HepG2 (cell line): Measurements from ENCODE around the gene PML. TPM values are rescaled to one million over a fixed set of nuclear protein-coding genes. Genes with fewer than 3 reads are reported as not detected.

Source experiments
- ATAC-seq: fragments of 200-7000 bp; cut with Tn5 transposase; 3 replicates; pipeline ENCODE4 v1.9.1; 2020; ENCODE audit warnings: mild to moderate bottlenecking, moderate library complexity
- BruUV-seq: library from RNA; stranded (reverse); fragments of 400-500 nt; replicated peaks from 2 replicates; lab custom pipeline; 2021; lab: Mats Ljungman, UMichigan
- CTCF ChIA-PET: fragments of 300-600 bp; formaldehyde crosslinking; extraction: SDS; loops from one replicate; lab custom pipeline; 2021; ENCODE audit warnings: low total read pairs, inconsistent platforms, low intra/inter-chr PET ratio; lab: Yijun Ruan, JAX
- POLR2A ChIA-PET: fragments of 350-600 bp; sonication (Branson Sonifier 250); formaldehyde crosslinking; loops from one replicate; lab custom pipeline; 2020; ENCODE audit warnings: antibody characterized with exemption, inconsistent platforms; lab: Yijun Ruan, JAX
- DNase-seq: peaks from one replicate; pipeline ENCODE4 v3.0.0-alpha.2; 2015; ENCODE audit warnings: low spot score
- FAIRE-seq: peaks from 3 replicates; lab custom pipeline; 2011; peaks lifted over from hg19 to GRCh38; lab: Jason Lieb, UNC
- H2AFZ ChIP-seq: one replicate; pipeline ENCODE4 v1.6.1; 2011; ENCODE audit warnings: low read length, inconsistent platforms
- H3K27ac ChIP-seq: fragments of 300-600 bp; 3 replicates; pipeline ENCODE4 v1.8.0; 2011; ENCODE audit warnings: mixed run types, mild to moderate bottlenecking, mixed read lengths, low read length, inconsistent platforms; ENCODE audit not compliant: insufficient read depth; ENCODE audit errors: extremely low read length
- H3K27me3 ChIP-seq, 2 experiments: fragments of 200-600 bp in 1 of 2; 2 replicates in 1 of 2; 3 replicates in 1 of 2; pipeline versions ENCODE4 v1.6.0 to v1.8.0; 2011; ENCODE audit warnings: low read length in 2 of 2, mild to moderate bottlenecking in 2 of 2, moderate library complexity in 2 of 2, inconsistent platforms in 1 of 2; ENCODE audit not compliant: insufficient read depth in 2 of 2, control insufficient read depth in 1 of 2
- H3K36me3 ChIP-seq, 2 experiments: fragments of 200-600 bp in 1 of 2; replicated peaks in 1 of 2; 2 replicates in 1 of 2; 3 replicates in 1 of 2; pipeline versions ENCODE4 v1.5.1 to v1.8.0; 2011; ENCODE audit warnings: low read length in 2 of 2, inconsistent platforms in 1 of 2; ENCODE audit not compliant: insufficient read depth in 2 of 2, control insufficient read depth in 1 of 2
- H3K4me1 ChIP-seq: 2 replicates; pipeline ENCODE4 v1.5.1; 2012; ENCODE audit warnings: low read length, inconsistent platforms; ENCODE audit not compliant: insufficient read depth
- H3K4me2 ChIP-seq: 2 replicates; pipeline ENCODE4 v1.6.0; 2011; ENCODE audit warnings: low read depth, low read length, inconsistent platforms
- H3K4me3 ChIP-seq, 3 experiments: fragments of 200-600 bp in 1 of 3; sonication (generic), shearing (Covaris generic) in 1 of 3; replicated peaks in 1 of 3; 2 replicates each; pipeline ENCODE4 v1.5.1; 2011 to 2016; ENCODE audit warnings: low read length in 3 of 3, inconsistent platforms in 2 of 3, low read depth in 2 of 3, mild to moderate bottlenecking in 2 of 3, control low read depth in 1 of 3, mixed read lengths in 1 of 3; ENCODE audit not compliant: insufficient read depth in 1 of 3
- H3K79me2 ChIP-seq: one replicate; pipeline ENCODE4 v1.6.1; 2011; ENCODE audit warnings: low read length, inconsistent platforms; ENCODE audit not compliant: insufficient read depth
- H3K9ac ChIP-seq: 2 replicates; pipeline ENCODE4 v1.6.0; 2011; ENCODE audit warnings: mild to moderate bottlenecking, low read depth, low read length, inconsistent platforms; ENCODE audit not compliant: insufficient read depth
- H3K9me3 ChIP-seq: 2 replicates; pipeline ENCODE4 v1.5.1; 2012; ENCODE audit warnings: mild to moderate bottlenecking, low read length
- H4K20me1 ChIP-seq: 2 replicates; pipeline ENCODE4 v1.6.0; 2011; ENCODE audit warnings: inconsistent platforms, mild to moderate bottlenecking, low read length, moderate library complexity; ENCODE audit not compliant: insufficient read depth
- ARHGAP35 ChIP-seq: sonication (generic); formaldehyde crosslinking; IDR thresholded peaks from 2 replicates; pipeline ENCODE4 v1.9.0; 2022; ENCODE audit warnings: mild to moderate bottlenecking, inconsistent platforms, moderate library complexity, missing genetic modification reagents, borderline replicate concordance
- E2F2 ChIP-seq: sonication (generic); formaldehyde crosslinking; IDR thresholded peaks from 2 replicates; pipeline ENCODE4 v1.4.0; 2020; ENCODE audit warnings: missing genetic modification reagents, borderline replicate concordance
- GPN1 ChIP-seq: sonication (generic); formaldehyde crosslinking; IDR thresholded peaks from 2 replicates; pipeline ENCODE4 v1.5.1; 2020; ENCODE audit warnings: missing genetic modification reagents, borderline replicate concordance
- HDAC2 ChIP-seq: sonication (generic); formaldehyde crosslinking; IDR thresholded peaks from 2 replicates; pipeline ENCODE4 v1.4.0; 2020; ENCODE audit warnings: missing genetic modification reagents
- MAF1 ChIP-seq: sonication (generic); formaldehyde crosslinking; IDR thresholded peaks from 2 replicates; pipeline ENCODE4 v1.5.0; 2020; ENCODE audit warnings: missing genetic modification reagents, borderline replicate concordance
- NBN ChIP-seq: fragments of 450-650 bp; conservative IDR thresholded peaks from 2 replicates; pipeline ENCODE4 v1.6.1; 2017
- POLR2A ChIP-seq, 2 experiments: IDR thresholded peaks; 2 replicates each; pipeline ENCODE4 v1.6.1; 2011; ENCODE audit warnings: low read depth in 2 of 2, low read length in 2 of 2, mild to moderate bottlenecking in 1 of 2, moderate library complexity in 1 of 2; ENCODE audit not compliant: insufficient read depth in 1 of 2
- RAD51 ChIP-seq: fragments of 450-650 bp; IDR thresholded peaks from 2 replicates; pipeline ENCODE4 v1.6.1; 2016; ENCODE audit warnings: borderline replicate concordance
- RELA ChIP-seq: sonication (generic); formaldehyde crosslinking; IDR thresholded peaks from 2 replicates; pipeline ENCODE4 v1.4.0; 2020; ENCODE audit warnings: missing genetic modification reagents
- ZBTB21 ChIP-seq: sonication (generic); formaldehyde crosslinking; IDR thresholded peaks from 2 replicates; pipeline ENCODE4 v1.4.0; 2020; ENCODE audit warnings: missing genetic modification reagents
- ZNF3 ChIP-seq: IDR thresholded peaks from 2 replicates; pipeline ENCODE4 v1.7.0; 2017; ENCODE audit warnings: inconsistent platforms
- ZNF337 ChIP-seq: sonication (generic); formaldehyde crosslinking; IDR thresholded peaks from 2 replicates; pipeline ENCODE4 v1.5.1; 2020; ENCODE audit warnings: missing genetic modification reagents, low read depth, mild to moderate bottlenecking, borderline replicate concordance
- ZNF549 ChIP-seq: sonication (generic); formaldehyde crosslinking; IDR thresholded peaks from 2 replicates; pipeline ENCODE4 v1.5.0; 2020; ENCODE audit warnings: missing genetic modification reagents
- ZNF580 ChIP-seq: IDR thresholded peaks from 2 replicates; pipeline ENCODE4 v1.6.1; 2016; ENCODE audit warnings: low read depth, borderline replicate concordance
- ZNF713 ChIP-seq: sonication (generic); formaldehyde crosslinking; IDR thresholded peaks from 2 replicates; pipeline ENCODE4 v1.4.0; 2020; ENCODE audit warnings: mild to moderate bottlenecking, missing genetic modification reagents
- ZNF772 ChIP-seq: sonication (generic); formaldehyde crosslinking; IDR thresholded peaks from 2 replicates; pipeline ENCODE4 v1.5.0; 2020; ENCODE audit warnings: mild to moderate bottlenecking, missing genetic modification reagents
- ZNF780A ChIP-seq: sonication (generic); formaldehyde crosslinking; IDR thresholded peaks from 2 replicates; pipeline ENCODE4 v1.8.0; 2022; ENCODE audit warnings: mild to moderate bottlenecking, missing genetic modification reagents, moderate library complexity
- ZNF792 ChIP-seq: IDR thresholded peaks from 2 replicates; pipeline ENCODE4 v1.6.1; 2016
- ZNF839 ChIP-seq: sonication (generic); formaldehyde crosslinking; IDR thresholded peaks from 2 replicates; pipeline ENCODE4 v1.4.0; 2020; ENCODE audit warnings: missing genetic modification reagents, mild to moderate bottlenecking, borderline replicate concordance
- WGBS: methylation state at CpG from one replicate; pipeline ENCODE4 v1.1.6; 2017; ENCODE audit warnings: low lambda C conversion rate; 5-methylcytosine and 5-hydroxymethylcytosine counted together
- in situ Hi-C: cut with HindIII; loops from 2 replicates; pipeline ENCODE4 v1.10.0; 2017; ENCODE audit warnings: low pct_unique_long_range_greater_than_20kb; ENCODE audit not compliant: extremely low pct_ligation_motif_present
- intact Hi-C: fragments of 100-400 bp; cut with micrococcal nuclease; formaldehyde crosslinking; loops from one replicate; pipeline ENCODE4 v1.10.0; 2022; ENCODE audit not compliant: unreplicated experiment
- polyA plus RNA-seq, 8 experiments: library from polyadenylated mRNA; depleted of rRNA in 3 of 8; stranded (reverse) in 7 of 8; unstranded in 1 of 8; fragments of >200 nt; fragmentation: Illumina TruSeq in 4 of 8; extraction: Trizol in 4 of 8; gene quantifications; 2 replicates each; pipeline versions ENCODE4 v1.2.1 to v1.2.3, GENCODE V29; 2011 to 2016; ENCODE audit warnings: low read depth in 4 of 8, missing spikeins in 1 of 8, mixed read lengths in 1 of 8; ENCODE audit not compliant: insufficient read depth in 1 of 8
- total RNA-seq, 5 experiments: library from RNA; depleted of rRNA; stranded (reverse); fragments of >200 nt; fragmentation: Illumina TruSeq; extraction: Trizol; gene quantifications; 2 replicates each; pipeline ENCODE4 v1.2.3, GENCODE V29; 2016; ENCODE audit warnings: low read depth in 1 of 5
- TF ChIP-seq, protein P1 (sequence below): sonication (generic); formaldehyde crosslinking; IDR thresholded peaks from 2 replicates; pipeline ENCODE4 v1.4.0; 2020; ENCODE audit warnings: missing genetic modification reagents, mild to moderate bottlenecking, borderline replicate concordance
- TF ChIP-seq, protein P2 (sequence below): sonication (generic); formaldehyde crosslinking; IDR thresholded peaks from 2 replicates; pipeline ENCODE4 v1.8.0; 2022; ENCODE audit warnings: missing genetic modification reagents, mild to moderate bottlenecking, borderline replicate concordance

The PML gene
- total and polyA plus RNA-seq, 2 of the 13 experiments (the other 11 are each of a cell fraction or from before 2014, with no cell fraction given), result 2.9 to 3.9 TPM

DNA sequence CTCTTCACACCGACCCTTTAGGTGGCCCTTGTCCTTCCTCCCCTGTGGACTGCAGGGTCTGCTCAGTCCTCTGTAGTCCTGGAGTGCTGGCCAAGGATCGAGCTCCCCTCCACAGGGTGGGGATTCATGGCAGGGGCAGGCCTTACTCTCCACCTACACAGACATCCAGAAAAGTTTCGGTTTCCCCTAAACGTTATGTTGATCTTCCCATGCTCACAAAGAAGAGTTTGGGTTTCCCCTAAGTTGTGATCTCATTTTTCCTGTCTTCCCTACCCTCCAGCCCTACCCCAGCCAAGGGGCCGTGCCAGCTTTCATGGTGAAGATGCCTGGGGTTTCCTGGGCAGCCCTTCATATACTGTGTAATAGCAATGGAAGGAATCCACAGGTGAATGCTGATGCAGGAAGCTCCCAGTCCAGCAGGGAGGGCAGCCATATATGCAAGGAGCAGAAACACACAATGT lies 12.7 kb upstream of the PML start (continued):
- TF ChIP-seq, protein P1, sequence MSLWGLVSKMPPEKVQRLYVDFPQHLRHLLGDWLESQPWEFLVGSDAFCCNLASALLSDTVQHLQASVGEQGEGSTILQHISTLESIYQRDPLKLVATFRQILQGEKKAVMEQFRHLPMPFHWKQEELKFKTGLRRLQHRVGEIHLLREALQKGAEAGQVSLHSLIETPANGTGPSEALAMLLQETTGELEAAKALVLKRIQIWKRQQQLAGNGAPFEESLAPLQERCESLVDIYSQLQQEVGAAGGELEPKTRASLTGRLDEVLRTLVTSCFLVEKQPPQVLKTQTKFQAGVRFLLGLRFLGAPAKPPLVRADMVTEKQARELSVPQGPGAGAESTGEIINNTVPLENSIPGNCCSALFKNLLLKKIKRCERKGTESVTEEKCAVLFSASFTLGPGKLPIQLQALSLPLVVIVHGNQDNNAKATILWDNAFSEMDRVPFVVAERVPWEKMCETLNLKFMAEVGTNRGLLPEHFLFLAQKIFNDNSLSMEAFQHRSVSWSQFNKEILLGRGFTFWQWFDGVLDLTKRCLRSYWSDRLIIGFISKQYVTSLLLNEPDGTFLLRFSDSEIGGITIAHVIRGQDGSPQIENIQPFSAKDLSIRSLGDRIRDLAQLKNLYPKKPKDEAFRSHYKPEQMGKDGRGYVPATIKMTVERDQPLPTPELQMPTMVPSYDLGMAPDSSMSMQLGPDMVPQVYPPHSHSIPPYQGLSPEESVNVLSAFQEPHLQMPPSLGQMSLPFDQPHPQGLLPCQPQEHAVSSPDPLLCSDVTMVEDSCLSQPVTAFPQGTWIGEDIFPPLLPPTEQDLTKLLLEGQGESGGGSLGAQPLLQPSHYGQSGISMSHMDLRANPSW (CRISPR knock-in tag), result no peak
- TF ChIP-seq ZNF772 (CRISPR knock-in tag), result no peak
- no peak for TF ChIP-seq ZNF839 (CRISPR knock-in tag)
- TF ChIP-seq, protein P2, sequence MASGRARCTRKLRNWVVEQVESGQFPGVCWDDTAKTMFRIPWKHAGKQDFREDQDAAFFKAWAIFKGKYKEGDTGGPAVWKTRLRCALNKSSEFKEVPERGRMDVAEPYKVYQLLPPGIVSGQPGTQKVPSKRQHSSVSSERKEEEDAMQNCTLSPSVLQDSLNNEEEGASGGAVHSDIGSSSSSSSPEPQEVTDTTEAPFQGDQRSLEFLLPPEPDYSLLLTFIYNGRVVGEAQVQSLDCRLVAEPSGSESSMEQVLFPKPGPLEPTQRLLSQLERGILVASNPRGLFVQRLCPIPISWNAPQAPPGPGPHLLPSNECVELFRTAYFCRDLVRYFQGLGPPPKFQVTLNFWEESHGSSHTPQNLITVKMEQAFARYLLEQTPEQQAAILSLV, result no peak
- TF ChIP-seq ZNF792, result no peak
- TF ChIP-seq E2F2, result no peak

GRCh38 chr15:73982222-73982962 lies 12.1 kb upstream of the PML start:
- Histone ChIP-seq H3K9me3 (no peaks in the 10 kb centered on the region), H3K9ac (no peak overlapping the region), H2AFZ (no peak overlapping the region), H3K79me2 (no peaks in the 10 kb centered on the region), H3K36me3 (no peaks in the 10 kb centered on the region), H3K4me2 (no peak overlapping the region), H3K4me1 (no peaks in the 10 kb centered on the region), H4K20me1 (no peaks in the 10 kb centered on the region), H3K4me3 (no peak overlapping the region), H3K27ac (no peak overlapping the region), H3K27me3 (no peaks in the 10 kb centered on the region; a peak in 1 of 5 replicates)
- in situ Hi-C loops (no loop called here), intact Hi-C loops (no loop called here)
- ATAC-seq (peak; percentile 40; the same call in 2 of the 3 replicates), FAIRE-seq (no peak), DNase-seq (no peak)
- CTCF ChIA-PET, result no interaction called here
- POLR2A ChIA-PET, result no interaction called here
- no TSS peak for BruUV-seq
- WGBS, result 61% methylated on average over 6 of the region's 8 CpGs
- TF ChIP-seq MAF1 (CRISPR knock-in tag) (no peak), POLR2A (IDR thresholded peaks at IDR 0.05; ENCODE audit: insufficient read depth in 1 of 2, low read depth in 2 of 2, low read length in 2 of 2) (no peak), GPN1 (CRISPR knock-in tag) (no peak), ZBTB21 (CRISPR knock-in tag) (no peak), NBN (no peak), HDAC2 (CRISPR knock-in tag) (no peak), RELA (CRISPR knock-in tag) (no peak), ZNF780A (CRISPR knock-in tag) (no peak), ZNF3 (CRISPR knock-in tag) (no peak), ZNF713 (CRISPR knock-in tag) (no peak), ZNF337 (CRISPR knock-in tag) (no peak), ZNF549 (no peak), RAD51 (no peak), ZNF580 (no peak), ARHGAP35 (CRISPR knock-in tag) (no peak)
